PC-3 (cell line): ENCODE data around the gene MRPL33. TPM values are rescaled to one million over a fixed set of nuclear protein-coding genes. Genes with fewer than 3 reads are reported as not detected.
"Not testable (repeated sequence)": the region's sequence is repeated elsewhere in the genome, so short reads cannot be mapped to it uniquely, and the experiment has no call there.

Experiments
- ATAC-seq: fragments of 200-7000 bp; cut with Tn5 transposase; 2 replicates; pipeline ENCODE4 v1.9.1; 2020; ENCODE audit warnings: mild to moderate bottlenecking, moderate library complexity
- BruUV-seq: library from RNA; stranded (reverse); fragments of 400-500 nt; replicated peaks from 2 replicates; lab custom pipeline; 2021; lab: Mats Ljungman, UMichigan
- CTCF ChIA-PET: fragments of 300-600 bp; sonication (Branson Sonifier 250); formaldehyde crosslinking; loops from one replicate; lab custom pipeline; 2022; ENCODE audit warnings: antibody characterized with exemption; lab: Charles Lee
- POLR2A ChIA-PET: fragments of 300-600 bp; sonication (Branson Sonifier 250); formaldehyde crosslinking; loops from one replicate; lab custom pipeline; 2022; ENCODE audit warnings: antibody characterized with exemption; ENCODE audit not compliant: unreplicated experiment; lab: Charles Lee
- DNase-seq: peaks from one replicate; pipeline ENCODE4 v3.0.0-alpha.2; 2015
- H2AFZ ChIP-seq: fragments of 300-600 bp; sonication (generic); 2 replicates; pipeline ENCODE4 v1.6.0; 2016; ENCODE audit warnings: antibody characterized with exemption, low read length
- H3F3A ChIP-seq: fragments of 300-600 bp; sonication (generic); one replicate; pipeline ENCODE4 v1.6.0; 2017; ENCODE audit warnings: antibody characterized with exemption, low read length, control low read depth, mild to moderate bottlenecking; ENCODE audit not compliant: unreplicated experiment
- H3K27ac ChIP-seq: fragments of 300-600 bp; sonication (generic); 2 replicates; pipeline ENCODE4 v1.5.1; 2016; ENCODE audit warnings: mild to moderate bottlenecking, low read length
- H3K27me3 ChIP-seq: fragments of 300-600 bp; sonication (generic); 2 replicates; pipeline ENCODE4 v1.6.1; 2016; ENCODE audit warnings: low read length, mixed read lengths
- H3K36me3 ChIP-seq: fragments of 300-600 bp; sonication (generic); 2 replicates; pipeline ENCODE4 v1.6.1; 2016; ENCODE audit warnings: low read depth, mixed run types, low read length, mixed read lengths
- H3K4me1 ChIP-seq: fragments of 300-600 bp; sonication (generic); 2 replicates; pipeline ENCODE4 v1.5.1; 2016; ENCODE audit warnings: low read length; ENCODE audit not compliant: insufficient read depth
- H3K4me2 ChIP-seq: fragments of 300-600 bp; sonication (generic); 2 replicates; pipeline ENCODE4 v1.6.0; 2016; ENCODE audit warnings: low read length
- H3K4me3 ChIP-seq: fragments of 300-600 bp; sonication (generic); 2 replicates; pipeline ENCODE4 v1.5.1; 2016; ENCODE audit warnings: mild to moderate bottlenecking, low read length, mixed read lengths
- H3K79me2 ChIP-seq: fragments of 300-600 bp; sonication (generic); 2 replicates; pipeline ENCODE4 v1.6.1; 2017; ENCODE audit warnings: low read length, mixed read lengths
- H3K9ac ChIP-seq: fragments of 300-600 bp; sonication (generic); 2 replicates; pipeline ENCODE4 v1.6.0; 2016; ENCODE audit warnings: mild to moderate bottlenecking, low read length
- H3K9me2 ChIP-seq: fragments of 300-600 bp; sonication (generic); replicated peaks from 2 replicates; pipeline ENCODE4 v1.6.1; 2016; ENCODE audit warnings: mixed run types, low read length, mixed read lengths
- H3K9me3 ChIP-seq: fragments of 300-600 bp; sonication (generic); 2 replicates; pipeline ENCODE4 v1.6.1; 2016; ENCODE audit warnings: low read length, mixed read lengths
- H4K20me1 ChIP-seq: fragments of 300-600 bp; sonication (generic); 2 replicates; pipeline ENCODE4 v1.6.1; 2016; ENCODE audit warnings: low read length, mixed read lengths
- EZH2 ChIP-seq: fragments of 300-600 bp; sonication (generic); IDR thresholded peaks from one replicate; pipeline ENCODE4 v1.6.1; 2017; ENCODE audit warnings: antibody characterized with exemption, mild to moderate bottlenecking, low read length; ENCODE audit not compliant: unreplicated experiment
- EZH2phosphoT487 ChIP-seq: fragments of 300-600 bp; sonication (generic); IDR thresholded peaks from 2 replicates; pipeline ENCODE4 v1.6.1; 2018; ENCODE audit warnings: mild to moderate bottlenecking, antibody characterized with exemption, low read length, borderline replicate concordance
- intact Hi-C: fragments of 100-400 bp; cut with micrococcal nuclease; formaldehyde crosslinking; loops from 2 replicates; pipeline ENCODE4 v1.9.0; 2023
- total RNA-seq: library from RNA; depleted of rRNA; stranded (reverse); fragments of >200 nt; gene quantifications from 2 replicates; pipeline ENCODE4 v1.2.3, GENCODE V29; 2014
- TF ChIP-seq, protein P1 (sequence below): fragments of 300-600 bp; sonication (generic); conservative IDR thresholded peaks from 2 replicates; pipeline ENCODE4 v1.5.1; 2017; ENCODE audit warnings: antibody characterized with exemption, low read depth, mild to moderate bottlenecking, low read length

The MRPL33 gene
- total RNA-seq, 1 experiment from 2014 or later: 110 TPM

- Histone ChIP-seq H2AFZ (no peak overlapping the region), H3K4me3 (no peak overlapping the region), H4K20me1 (no peaks in the 10 kb centered on the region), H3K4me1 (no peaks in the 10 kb centered on the region; the same call in 1 of the 2 replicates), H3K9ac (no peak overlapping the region), H3K79me2 (no peaks in the 10 kb centered on the region), H3K27me3 (no peaks in the 10 kb centered on the region), H3K36me3 (no peaks in the 10 kb centered on the region), H3K27ac (no peak overlapping the region), H3K4me2 (no peak overlapping the region), H3K9me3 (no peaks in the 10 kb centered on the region), H3K9me2 (no peaks in the 10 kb centered on the region), H3F3A (no peaks in the 10 kb centered on the region)
- ATAC-seq (no peak), DNase-seq (no peak)
- POLR2A ChIA-PET: no interaction called here
- no peak for TF ChIP-seq EZH2phosphoT487
- TF ChIP-seq, protein P1, sequence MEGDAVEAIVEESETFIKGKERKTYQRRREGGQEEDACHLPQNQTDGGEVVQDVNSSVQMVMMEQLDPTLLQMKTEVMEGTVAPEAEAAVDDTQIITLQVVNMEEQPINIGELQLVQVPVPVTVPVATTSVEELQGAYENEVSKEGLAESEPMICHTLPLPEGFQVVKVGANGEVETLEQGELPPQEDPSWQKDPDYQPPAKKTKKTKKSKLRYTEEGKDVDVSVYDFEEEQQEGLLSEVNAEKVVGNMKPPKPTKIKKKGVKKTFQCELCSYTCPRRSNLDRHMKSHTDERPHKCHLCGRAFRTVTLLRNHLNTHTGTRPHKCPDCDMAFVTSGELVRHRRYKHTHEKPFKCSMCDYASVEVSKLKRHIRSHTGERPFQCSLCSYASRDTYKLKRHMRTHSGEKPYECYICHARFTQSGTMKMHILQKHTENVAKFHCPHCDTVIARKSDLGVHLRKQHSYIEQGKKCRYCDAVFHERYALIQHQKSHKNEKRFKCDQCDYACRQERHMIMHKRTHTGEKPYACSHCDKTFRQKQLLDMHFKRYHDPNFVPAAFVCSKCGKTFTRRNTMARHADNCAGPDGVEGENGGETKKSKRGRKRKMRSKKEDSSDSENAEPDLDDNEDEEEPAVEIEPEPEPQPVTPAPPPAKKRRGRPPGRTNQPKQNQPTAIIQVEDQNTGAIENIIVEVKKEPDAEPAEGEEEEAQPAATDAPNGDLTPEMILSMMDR: no peak
- no peak for TF ChIP-seq EZH2
- intact Hi-C loops: no loop called here
- CTCF ChIA-PET: no interaction called here
- BruUV-seq: no TSS peak
Measured at GRCh38 chr2:27747827-27748352, 23.6 kb upstream of the MRPL33 start.

DNA sequence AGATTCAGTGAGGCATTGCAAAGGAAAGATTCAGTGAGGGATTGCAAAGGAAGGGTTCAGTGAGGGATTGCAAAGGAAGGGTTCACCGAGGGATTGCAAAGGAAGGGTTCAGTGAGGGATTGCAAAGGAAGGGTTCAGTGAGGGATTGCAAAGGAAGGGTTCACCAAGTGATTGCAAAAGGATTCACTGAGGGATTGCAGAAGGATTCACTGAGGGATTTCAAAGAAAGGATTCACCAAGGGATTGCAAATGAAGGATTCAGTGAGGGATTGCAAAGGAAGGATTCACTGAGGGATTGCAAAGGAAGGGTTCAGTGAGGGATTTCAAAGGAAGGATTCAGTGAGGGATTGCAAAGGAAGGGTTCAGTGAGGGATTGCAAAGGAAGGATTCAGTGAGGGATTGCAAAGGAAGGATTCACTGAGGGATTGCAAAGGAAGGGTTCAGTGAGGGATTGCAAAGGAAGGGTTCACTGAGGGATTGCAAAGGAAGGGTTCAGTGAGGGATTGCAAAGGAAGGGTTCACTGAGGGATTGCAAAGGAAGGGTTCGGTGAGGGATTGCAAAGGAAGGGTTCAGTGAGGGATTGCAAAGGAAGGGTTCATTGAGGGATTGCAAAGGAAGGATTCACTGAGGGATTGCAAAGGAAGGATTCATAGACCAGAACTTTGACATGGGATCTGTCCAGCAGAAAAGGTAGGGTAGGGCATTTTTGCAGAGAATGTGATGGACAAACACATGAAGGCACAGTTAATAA lies 22.5 kb upstream of the MRPL33 start:
- POLR2A ChIA-PET, H3K27ac ChIP-seq, H3K4me3 ChIP-seq, H3F3A ChIP-seq, H3K4me1 ChIP-seq, BruUV-seq, ATAC-seq, H2AFZ ChIP-seq, DNase-seq, H3K27me3 ChIP-seq, H4K20me1 ChIP-seq, CTCF ChIA-PET, H3K9ac ChIP-seq, H3K4me2 ChIP-seq, H3K79me2 ChIP-seq, H3K9me3 ChIP-seq, intact Hi-C loops, H3K9me2 ChIP-seq, H3K36me3 ChIP-seq: not testable (repeated sequence)

- no peaks in the 10 kb centered on the region for H3K27me3 ChIP-seq
- no peaks in the 10 kb centered on the region for H3K36me3 ChIP-seq
- no peak overlapping the region for H2AFZ ChIP-seq
- H3K79me2 ChIP-seq: no peaks in the 10 kb centered on the region
- H4K20me1 ChIP-seq: no peaks in the 10 kb centered on the region
- H3K4me1 ChIP-seq: peaks cover 10% of the 10 kb centered on the region; the same call in 1 of the 2 replicates
- no peak overlapping the region for H3K27ac ChIP-seq
- H3K9me2 ChIP-seq: no peaks in the 10 kb centered on the region
- no peaks in the 10 kb centered on the region for H3K9me3 ChIP-seq
- no peak overlapping the region for H3K9ac ChIP-seq
- ATAC-seq (no peak), DNase-seq (no peak)
- no peak overlapping the region for H3K4me2 ChIP-seq
- TF ChIP-seq EZH2 (no peak), EZH2phosphoT487 (no peak)
- TF ChIP-seq, protein P1: no peak
- H3K4me3 ChIP-seq: no peak overlapping the region
- CTCF ChIA-PET: no interaction called here
- intact Hi-C loops: loop anchor here (5.0 kb wide), 1 partner anchor 206 kb away; no protein-coding TSS in a partner anchor
- no peaks in the 10 kb centered on the region for H3F3A ChIP-seq
- no TSS peak for BruUV-seq
- POLR2A ChIA-PET: no interaction called here
Measured at GRCh38 chr2:27751377-27751776, 20.1 kb upstream of the MRPL33 start.
